BJ (cell line): ENCODE results near the gene GPC6. TPM values are rescaled to one million over a fixed set of nuclear protein-coding genes. Genes with fewer than 3 reads are reported as not detected.
A peak's percentile ranks its signal among the peaks of the same experiment; 100 is the strongest.

Source experiments
- CTCF ChIA-PET: fragments of 350-600 bp; formaldehyde crosslinking; extraction: SDS; loops from one replicate; lab custom pipeline; 2021; ENCODE audit warnings: antibody characterized with exemption, inconsistent platforms; lab: Yijun Ruan, JAX
- POLR2A ChIA-PET: fragments of 300-600 bp; sonication (Branson Sonifier 250); formaldehyde crosslinking; extraction: SDS; loops from one replicate; lab custom pipeline; 2021; ENCODE audit warnings: antibody characterized with exemption; lab: Charles Lee
- DNase-seq: peaks from one replicate; pipeline ENCODE4 v3.0.0-alpha.2; 2011; ENCODE audit warnings: low read depth
- H3K27me3 ChIP-seq: 2 replicates; pipeline ENCODE4 v1.6.0; 2011; ENCODE audit warnings: low read length; ENCODE audit not compliant: control insufficient read depth, insufficient read depth
- H3K36me3 ChIP-seq: 2 replicates; pipeline ENCODE4 v1.5.1; 2011; ENCODE audit warnings: low read length; ENCODE audit not compliant: control insufficient read depth, insufficient read depth
- H3K4me3 ChIP-seq: 2 replicates; pipeline ENCODE4 v1.5.1; 2011; ENCODE audit warnings: low read depth, mild to moderate bottlenecking, control low read depth, low read length
- polyA plus RNA-seq: library from polyadenylated mRNA; depleted of rRNA; stranded (reverse); fragments of >200 nt; gene quantifications from 2 replicates; pipeline ENCODE4 v1.2.3, GENCODE V29; 2011
- TF ChIP-seq, protein P1 (sequence below): IDR thresholded peaks from 2 replicates; pipeline ENCODE4 v1.5.1; 2011; ENCODE audit warnings: low read depth, mild to moderate bottlenecking, control low read depth, inconsistent platforms, low read length, moderate library complexity; ENCODE audit not compliant: insufficient read depth

Gene GPC6
- polyA plus RNA-seq, 1 experiment: 23.0 TPM

DNA sequence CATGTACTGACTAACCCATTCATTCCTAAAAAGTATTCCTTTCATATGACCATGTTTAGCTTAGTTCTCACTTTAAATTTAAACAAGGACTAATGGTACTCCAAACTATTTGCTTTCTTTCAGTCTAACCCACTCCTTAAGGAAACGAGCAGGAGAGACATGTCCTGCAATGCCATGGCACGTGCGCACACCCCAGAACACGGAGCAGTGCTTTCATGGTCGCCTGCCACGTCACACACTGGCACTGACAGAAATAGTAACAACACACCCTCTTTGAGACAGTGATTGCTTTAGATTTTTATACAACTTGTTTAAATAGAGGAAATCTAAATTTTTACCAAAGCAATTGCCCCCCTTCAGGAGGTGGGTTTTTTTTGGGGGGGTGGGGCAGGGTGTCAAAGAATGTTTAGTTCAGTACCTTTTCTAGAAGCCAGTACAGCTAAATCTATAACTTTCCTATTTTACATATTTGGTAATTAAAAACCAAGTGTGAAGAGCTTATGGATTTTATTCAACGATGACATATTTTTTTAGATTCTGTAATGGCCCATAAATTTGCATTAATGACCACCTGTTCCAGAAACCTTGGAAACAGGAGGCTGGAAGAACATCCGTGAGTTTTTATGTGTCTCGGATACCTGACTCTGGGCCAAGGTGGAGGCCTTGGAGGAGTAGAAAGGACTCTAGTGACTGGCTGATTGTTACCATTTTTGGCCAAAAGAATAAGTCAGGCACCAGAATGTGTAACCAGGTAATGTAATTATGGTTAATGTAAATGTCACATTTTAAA is 1005.7 kb downstream of the GPC6 start:
- TF ChIP-seq, protein P1, sequence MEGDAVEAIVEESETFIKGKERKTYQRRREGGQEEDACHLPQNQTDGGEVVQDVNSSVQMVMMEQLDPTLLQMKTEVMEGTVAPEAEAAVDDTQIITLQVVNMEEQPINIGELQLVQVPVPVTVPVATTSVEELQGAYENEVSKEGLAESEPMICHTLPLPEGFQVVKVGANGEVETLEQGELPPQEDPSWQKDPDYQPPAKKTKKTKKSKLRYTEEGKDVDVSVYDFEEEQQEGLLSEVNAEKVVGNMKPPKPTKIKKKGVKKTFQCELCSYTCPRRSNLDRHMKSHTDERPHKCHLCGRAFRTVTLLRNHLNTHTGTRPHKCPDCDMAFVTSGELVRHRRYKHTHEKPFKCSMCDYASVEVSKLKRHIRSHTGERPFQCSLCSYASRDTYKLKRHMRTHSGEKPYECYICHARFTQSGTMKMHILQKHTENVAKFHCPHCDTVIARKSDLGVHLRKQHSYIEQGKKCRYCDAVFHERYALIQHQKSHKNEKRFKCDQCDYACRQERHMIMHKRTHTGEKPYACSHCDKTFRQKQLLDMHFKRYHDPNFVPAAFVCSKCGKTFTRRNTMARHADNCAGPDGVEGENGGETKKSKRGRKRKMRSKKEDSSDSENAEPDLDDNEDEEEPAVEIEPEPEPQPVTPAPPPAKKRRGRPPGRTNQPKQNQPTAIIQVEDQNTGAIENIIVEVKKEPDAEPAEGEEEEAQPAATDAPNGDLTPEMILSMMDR: no peak
- Histone ChIP-seq H3K27me3 (no peaks in the 10 kb centered on the region), H3K4me3 (no peak overlapping the region), H3K36me3 (no peaks in the 10 kb centered on the region)
- ChIA-PET POLR2A (interaction anchor here (0.5 kb wide), 1 partner anchor 11 kb away, joined by 3 read pairs; no protein-coding TSS in a partner anchor), CTCF (no interaction called here)
- DNase-seq: no peak

DNA sequence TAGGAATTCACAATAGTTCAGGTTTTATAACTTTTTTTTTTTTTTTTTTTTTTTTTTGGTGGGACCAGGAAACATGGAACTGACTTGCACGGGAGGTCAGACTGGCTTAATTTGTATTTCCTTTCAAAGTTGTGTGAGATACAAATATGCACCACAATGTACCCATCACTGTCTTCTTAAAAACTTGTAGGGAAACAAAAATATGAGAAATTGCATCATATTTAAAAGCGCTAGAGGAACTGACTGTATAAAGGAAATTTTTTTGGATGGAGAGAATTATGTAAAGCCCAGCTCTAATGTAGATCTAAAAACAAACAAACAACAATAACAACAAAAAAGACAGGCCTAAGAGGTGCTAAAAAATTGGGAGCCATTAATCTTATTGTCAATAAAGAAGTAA is 1006.3 kb downstream of the GPC6 start:
- H3K36me3 ChIP-seq: no peaks in the 10 kb centered on the region
- POLR2A ChIA-PET: no interaction called here
- H3K27me3 ChIP-seq: no peaks in the 10 kb centered on the region
- DNase-seq: no peak
- TF ChIP-seq, protein P1: no peak
- no peak overlapping the region for H3K4me3 ChIP-seq
- CTCF ChIA-PET: no interaction called here

DNA sequence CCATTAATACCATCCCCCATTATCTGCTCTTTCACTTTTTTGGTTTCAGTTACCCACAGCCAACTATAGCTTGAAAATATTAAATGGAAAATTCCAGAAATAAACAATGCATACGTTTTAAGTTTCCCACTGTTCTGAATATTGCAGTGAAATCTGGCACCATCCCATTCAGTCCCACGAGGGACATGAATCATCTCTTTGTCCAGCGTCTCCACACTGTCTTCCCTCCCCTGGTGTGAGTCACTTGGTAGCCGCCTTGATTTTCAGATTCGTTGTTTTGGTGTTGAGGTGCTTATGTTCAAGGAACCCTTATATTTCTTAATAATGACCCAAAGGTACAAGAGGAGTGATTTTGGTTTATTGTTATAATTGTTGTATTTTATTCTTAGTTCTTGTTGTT is 1006.8 kb downstream of the GPC6 start:
- TF ChIP-seq, protein P1: no peak
- no peak overlapping the region for H3K4me3 ChIP-seq
- ChIA-PET POLR2A (no interaction called here), CTCF (no interaction called here)
- H3K27me3 ChIP-seq: no peaks in the 10 kb centered on the region
- peak; percentile 44 for DNase-seq
- H3K36me3 ChIP-seq: no peaks in the 10 kb centered on the region

DNA sequence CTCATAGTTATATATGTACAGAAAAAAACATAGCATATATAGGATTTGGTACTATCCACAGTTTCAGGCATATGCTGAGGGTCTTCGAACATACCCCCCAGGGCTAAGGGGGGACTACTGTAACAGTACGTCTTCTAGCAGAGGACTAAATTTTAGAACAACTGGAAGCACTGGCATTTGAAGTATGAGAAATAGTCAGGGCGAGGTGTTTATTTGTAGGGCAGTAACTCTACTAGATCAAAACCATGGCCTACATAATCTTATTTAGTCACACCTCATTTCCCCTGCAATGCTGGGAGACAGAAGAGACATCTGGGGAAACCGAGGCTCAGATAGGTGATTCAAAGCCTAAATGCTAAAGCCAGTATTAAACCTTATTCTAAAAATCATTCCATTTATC is 1007.2 kb downstream of the GPC6 start:
- Histone ChIP-seq H3K4me3 (no peak overlapping the region), H3K27me3 (no peaks in the 10 kb centered on the region), H3K36me3 (no peaks in the 10 kb centered on the region)
- TF ChIP-seq, protein P1: no peak
- DNase-seq: no peak
- POLR2A ChIA-PET: no interaction called here
- CTCF ChIA-PET: no interaction called here

DNA sequence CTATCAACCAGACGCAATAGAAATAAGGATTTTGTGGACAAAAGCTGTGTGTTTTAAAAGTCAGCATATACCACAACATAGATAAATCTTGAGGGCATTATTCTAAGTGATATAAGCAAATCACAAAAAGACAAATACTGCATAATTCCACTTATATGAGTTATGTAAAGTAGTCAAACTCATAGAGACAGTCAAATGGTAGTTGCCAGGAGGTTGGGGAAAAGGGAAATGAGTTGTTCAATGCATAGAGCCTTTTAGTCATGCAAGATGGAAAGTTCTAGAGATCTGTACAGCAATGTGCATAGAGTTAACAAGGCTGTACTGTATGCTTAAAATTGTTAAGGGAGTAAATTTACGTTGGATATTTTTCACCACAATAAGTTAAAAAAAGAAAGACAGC is 1008.1 kb downstream of the GPC6 start:
- ChIA-PET POLR2A (no interaction called here), CTCF (no interaction called here)
- TF ChIP-seq, protein P1: no peak
- no peaks in the 10 kb centered on the region for H3K27me3 ChIP-seq
- no peaks in the 10 kb centered on the region for H3K36me3 ChIP-seq
- no peak overlapping the region for H3K4me3 ChIP-seq
- DNase-seq: no peak
